ENCODE results near the gene TBX1. TPM values are rescaled to one million over a fixed set of nuclear protein-coding genes. Genes with fewer than 3 reads are reported as not detected.

TBX1 gene
- total RNA-seq, 4 donors from 2014 or later = 0.65 to 2.7 TPM; not detected in 2

GRCh38 chr22:19770349-19771220 is 10.0 kb downstream of the TBX1 start:
- TF ChIP-seq CTCF (IDR thresholded peaks at IDR 0.05) = no peak
- ATAC-seq (ENCODE audit: low FRiP score) (no peak), DNase-seq (ENCODE audit: low spot score) (no peak)

- ATAC-seq (ENCODE audit: low FRiP score) = no peak
- no peak for TF ChIP-seq CTCF (IDR thresholded peaks at IDR 0.05)
- DNase-seq (ENCODE audit: low spot score) = no peak
These were observed 11.8 kb downstream of the TBX1 start for GRCh38 chr22:19772422-19772672.

- ATAC-seq (ENCODE audit: low FRiP score) (no peak), DNase-seq (ENCODE audit: low spot score) (no peak)
- TF ChIP-seq CTCF (IDR thresholded peaks at IDR 0.05) = no peak
These were observed 12.3 kb downstream of the TBX1 start for GRCh38 chr22:19772673-19773469.

- ATAC-seq (ENCODE audit: low FRiP score) (no peak), DNase-seq (ENCODE audit: low spot score) (no peak)
- no peak for TF ChIP-seq CTCF (IDR thresholded peaks at IDR 0.05)
These were observed 13.0 kb downstream of the TBX1 start for GRCh38 chr22:19773470-19774040.

GRCh38 chr22:19774628-19775027 is 14.1 kb downstream of the TBX1 start:
- TF ChIP-seq CTCF (IDR thresholded peaks at IDR 0.05) = no peak
- no peak for ATAC-seq (ENCODE audit: low FRiP score)
- DNase-seq (ENCODE audit: low spot score) = no peak

GRCh38 chr22:19775496-19776325 is 15.1 kb downstream of the TBX1 start:
- no peak for TF ChIP-seq CTCF (IDR thresholded peaks at IDR 0.05)
- no peak for ATAC-seq (ENCODE audit: low FRiP score)
- DNase-seq (ENCODE audit: low spot score) = no peak

Measured in omental fat pad (tissue), 4 donors.